ENCODE results near the gene TSSK2.

GRCh38 chr22:19139001-19139356 is 7.9 kb downstream of the TSSK2 start:
- TF ChIP-seq CTCF (IDR thresholded peaks at IDR 0.05; ENCODE audit: poor library complexity, severe bottlenecking): no peak
- no peak for TF ChIP-seq SMC3 (conservative IDR thresholded peaks at IDR 0.05; ENCODE audit: poor library complexity)
- TF ChIP-seq, protein P1, sequence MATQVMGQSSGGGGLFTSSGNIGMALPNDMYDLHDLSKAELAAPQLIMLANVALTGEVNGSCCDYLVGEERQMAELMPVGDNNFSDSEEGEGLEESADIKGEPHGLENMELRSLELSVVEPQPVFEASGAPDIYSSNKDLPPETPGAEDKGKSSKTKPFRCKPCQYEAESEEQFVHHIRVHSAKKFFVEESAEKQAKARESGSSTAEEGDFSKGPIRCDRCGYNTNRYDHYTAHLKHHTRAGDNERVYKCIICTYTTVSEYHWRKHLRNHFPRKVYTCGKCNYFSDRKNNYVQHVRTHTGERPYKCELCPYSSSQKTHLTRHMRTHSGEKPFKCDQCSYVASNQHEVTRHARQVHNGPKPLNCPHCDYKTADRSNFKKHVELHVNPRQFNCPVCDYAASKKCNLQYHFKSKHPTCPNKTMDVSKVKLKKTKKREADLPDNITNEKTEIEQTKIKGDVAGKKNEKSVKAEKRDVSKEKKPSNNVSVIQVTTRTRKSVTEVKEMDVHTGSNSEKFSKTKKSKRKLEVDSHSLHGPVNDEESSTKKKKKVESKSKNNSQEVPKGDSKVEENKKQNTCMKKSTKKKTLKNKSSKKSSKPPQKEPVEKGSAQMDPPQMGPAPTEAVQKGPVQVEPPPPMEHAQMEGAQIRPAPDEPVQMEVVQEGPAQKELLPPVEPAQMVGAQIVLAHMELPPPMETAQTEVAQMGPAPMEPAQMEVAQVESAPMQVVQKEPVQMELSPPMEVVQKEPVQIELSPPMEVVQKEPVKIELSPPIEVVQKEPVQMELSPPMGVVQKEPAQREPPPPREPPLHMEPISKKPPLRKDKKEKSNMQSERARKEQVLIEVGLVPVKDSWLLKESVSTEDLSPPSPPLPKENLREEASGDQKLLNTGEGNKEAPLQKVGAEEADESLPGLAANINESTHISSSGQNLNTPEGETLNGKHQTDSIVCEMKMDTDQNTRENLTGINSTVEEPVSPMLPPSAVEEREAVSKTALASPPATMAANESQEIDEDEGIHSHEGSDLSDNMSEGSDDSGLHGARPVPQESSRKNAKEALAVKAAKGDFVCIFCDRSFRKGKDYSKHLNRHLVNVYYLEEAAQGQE (IDR thresholded peaks at IDR 0.05; ENCODE audit: borderline replicate concordance): no peak
- TF ChIP-seq EZH2 (IDR thresholded peaks at IDR 0.05; ENCODE audit: borderline replicate concordance, insufficient read depth, low read length, poor library complexity, severe bottlenecking): no peak
- no peak for TF ChIP-seq MXI1 (conservative IDR thresholded peaks at IDR 0.05; ENCODE audit: poor library complexity, severe bottlenecking)

Data from neural cell (in vitro differentiated cells).